Natural killer cell (primary cell): ENCODE data around the gene FOXP1. TPM values are rescaled to one million over a fixed set of nuclear protein-coding genes. Genes with fewer than 3 reads are reported as not detected.

Source experiments
- ATAC-seq, 3 donors: fragments of 150-1000 bp in 2 of 3; fragments of 200-7000 bp in 1 of 3; cut with Tn5 transposase; 1 replicate in 1 of 3; 2 replicates in 2 of 3; pipeline ENCODE4 v1.10.0; 2021; ENCODE audit warnings: mild to moderate bottlenecking in 2 of 3, moderate library complexity in 2 of 3
- DNase-seq, 2 donors: peaks; one replicate each; pipeline versions ENCODE4 v3.0.0 to v3.0.0-alpha.2; 2013 to 2021; ENCODE audit warnings: mixed read lengths in 1 of 2
- H3K27ac ChIP-seq: one replicate; pipeline ENCODE4 v1.5.1; 2013; ENCODE audit warnings: mild to moderate bottlenecking, low read length
- H3K27me3 ChIP-seq: one replicate; pipeline ENCODE4 v1.6.1; 2013; ENCODE audit warnings: low read length; ENCODE audit not compliant: control insufficient read depth, insufficient read depth
- H3K36me3 ChIP-seq: one replicate; pipeline ENCODE4 v1.6.1; 2013; ENCODE audit warnings: low read length; ENCODE audit not compliant: control insufficient read depth, insufficient read depth
- H3K4me1 ChIP-seq: one replicate; pipeline ENCODE4 v1.6.1; 2013; ENCODE audit warnings: low read length; ENCODE audit not compliant: control insufficient read depth, insufficient read depth
- H3K4me3 ChIP-seq: one replicate; pipeline ENCODE4 v1.5.1; 2013; ENCODE audit warnings: low read length
- H3K9me3 ChIP-seq: one replicate; pipeline ENCODE4 v1.6.1; 2013; ENCODE audit warnings: low read length; ENCODE audit not compliant: control insufficient read depth, insufficient read depth
- H3K27ac Mint-ChIP-seq, 2 donors: one replicate each; pipeline ENCODE4 v1.8.0; 2022; ENCODE audit warnings: mild to moderate bottlenecking in 2 of 2, mixed read lengths in 2 of 2, moderate library complexity in 1 of 2
- H3K27me3 Mint-ChIP-seq, 2 donors: one replicate each; pipeline ENCODE4 v1.8.0; 2022; ENCODE audit warnings: low read depth in 2 of 2, mixed read lengths in 2 of 2
- H3K36me3 Mint-ChIP-seq: one replicate; pipeline ENCODE4 v1.8.0; 2022; ENCODE audit warnings: mixed read lengths
- H3K4me1 Mint-ChIP-seq, 2 donors: one replicate each; pipeline ENCODE4 v1.8.0; 2022; ENCODE audit warnings: mixed read lengths in 2 of 2
- H3K4me3 Mint-ChIP-seq: one replicate; pipeline ENCODE4 v1.8.0; 2022; ENCODE audit warnings: mild to moderate bottlenecking, moderate library complexity, mixed read lengths
- H3K9me3 Mint-ChIP-seq, 2 donors: one replicate each; pipeline ENCODE4 v1.8.0; 2022; ENCODE audit warnings: mixed read lengths in 2 of 2
- CTCF ChIP-seq: fragments of 200-600 bp; IDR thresholded peaks from one replicate; pipeline ENCODE4 v1.8.0; 2022; ENCODE audit warnings: antibody characterized with exemption
- WGBS: methylation state at CpG from one replicate; pipeline ENCODE4 v1.1.7; 2013; ENCODE audit warnings: missing lambda C conversion rate; ENCODE audit not compliant: insufficient coverage; 5-methylcytosine and 5-hydroxymethylcytosine counted together
- intact Hi-C: fragments of 100-400 bp; cut with micrococcal nuclease; formaldehyde crosslinking; loops from one replicate; pipeline ENCODE4 v1.14.2; 2022
- total RNA-seq, 4 donors: library from RNA; stranded (reverse); fragments of 120-200 nt in 1 of 4; gene quantifications; one replicate each; pipeline versions ENCODE4 v1.2.3 to v1.2.4, GENCODE V29; 2013 to 2022

The FOXP1 gene
- total RNA-seq, 3 donors from 2014 or later (not counting 1 experiment from before 2014, with no cell fraction given): 166 to 185 (median 166) TPM

- H3K9me3 ChIP-seq: no peaks in the 10 kb centered on the region
- 91% methylated on average over 4 of the region's 4 CpGs for WGBS
- H3K4me1 ChIP-seq: no peaks in the 10 kb centered on the region
Measured at GRCh38 chr3:71548705-71549384, 34.7 kb downstream of the FOXP1 start.

GRCh38 chr3:71547249-71548198, 36.0 kb downstream of the FOXP1 start:
- Histone ChIP-seq H3K9me3 (no peaks in the 10 kb centered on the region), H3K36me3 (no peaks in the 10 kb centered on the region), H3K27me3 (no peaks in the 10 kb centered on the region), H3K27ac (no peak overlapping the region), H3K4me3 (no peak overlapping the region), H3K4me1 (peaks cover 10% of the 10 kb centered on the region)
- no peaks in the 10 kb centered on the region for H3K27me3 Mint-ChIP-seq
- ATAC-seq (peak in 1 of 3 donors; percentile 48), DNase-seq (no peak)
- H3K36me3 Mint-ChIP-seq: no peaks in the 10 kb centered on the region
- intact Hi-C loops: no loop called here
- H3K4me3 Mint-ChIP-seq: no peak overlapping the region
- TF ChIP-seq CTCF: no peak
- 87% methylated on average over 4 of the region's 4 CpGs for WGBS
- peaks cover 2 to 18% of the 10 kb centered on the region in 2 donors for H3K4me1 Mint-ChIP-seq
- H3K27ac Mint-ChIP-seq: peak overlapping the region in 1 of 2 donors; percentile 24
- no peaks in the 10 kb centered on the region for H3K9me3 Mint-ChIP-seq

More at GRCh38 chr3:71548705-71549384, 34.7 kb downstream of the FOXP1 start:
- no peak for TF ChIP-seq CTCF
- Mint-ChIP-seq H3K27ac (no peak overlapping the region), H3K27me3 (no peaks in the 10 kb centered on the region), H3K36me3 (no peaks in the 10 kb centered on the region), H3K4me3 (no peak overlapping the region), H3K9me3 (no peaks in the 10 kb centered on the region), H3K4me1 (peaks cover 0 to 5% of the 10 kb centered on the region in 2 donors)
- DNase-seq (no peak), ATAC-seq (no peak)
- Histone ChIP-seq H3K27me3 (no peaks in the 10 kb centered on the region), H3K4me3 (no peak overlapping the region), H3K27ac (no peak overlapping the region), H3K36me3 (no peaks in the 10 kb centered on the region)
- intact Hi-C loops: no loop called here

- ATAC-seq: no peak
- no peaks in the 10 kb centered on the region for H3K9me3 Mint-ChIP-seq
- no peaks in the 10 kb centered on the region for H3K9me3 ChIP-seq
- intact Hi-C loops: no loop called here
- no peak overlapping the region for H3K4me3 Mint-ChIP-seq
- no peak overlapping the region for H3K27ac Mint-ChIP-seq
- H3K4me1 Mint-ChIP-seq: peaks cover 9 to 25% of the 10 kb centered on the region in 2 donors
- H3K27ac ChIP-seq: no peak overlapping the region
- H3K27me3 ChIP-seq: no peaks in the 10 kb centered on the region
- TF ChIP-seq CTCF: no peak
- WGBS: 89% methylated on average over 2 of the region's 2 CpGs
- no peak for DNase-seq
- peaks cover 13% of the 10 kb centered on the region for H3K4me1 ChIP-seq
- H3K4me3 ChIP-seq: no peak overlapping the region
- no peaks in the 10 kb centered on the region for H3K36me3 Mint-ChIP-seq
- no peaks in the 10 kb centered on the region for H3K27me3 Mint-ChIP-seq
- no peaks in the 10 kb centered on the region for H3K36me3 ChIP-seq
Measured at GRCh38 chr3:71546821-71547220, 36.7 kb downstream of the FOXP1 start.
